HG03095 (cell line): Measurements from ENCODE around the gene ZNF787.
A peak's percentile ranks its signal among the peaks of the same experiment; 100 is the strongest.

ENCODE experiments used
- ATAC-seq: cut with Tn5 transposase; IDR thresholded peaks from one replicate; pipeline ENCODE4 v1.9.1; 2021; ENCODE audit warnings: moderate library complexity; ENCODE audit not compliant: unreplicated experiment

ZNF787 gene

DNA sequence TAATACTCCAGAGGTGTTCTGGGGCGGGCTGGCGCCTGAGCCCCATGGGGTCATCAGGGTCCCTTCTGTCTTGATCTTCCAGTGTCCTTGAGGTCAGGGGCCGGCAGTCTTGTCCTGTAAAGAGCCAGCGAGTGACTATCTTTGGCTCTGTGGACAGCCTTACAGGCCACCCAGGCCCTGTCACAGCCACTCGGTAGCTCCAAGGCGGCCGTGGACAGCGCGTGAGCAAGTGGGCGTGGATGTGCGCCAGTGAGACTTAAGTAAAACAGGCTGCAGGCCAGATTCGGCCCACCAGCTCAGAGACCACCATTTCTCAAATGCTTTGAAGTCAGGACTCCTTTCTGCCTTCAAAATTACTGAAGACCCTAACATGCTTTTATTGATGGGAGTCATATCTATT is 23.7 kb upstream of the ZNF787 start:
- ATAC-seq, result no peak

GRCh38 chr19:56144376-56144775 is 23.3 kb upstream of the ZNF787 start:
- ATAC-seq, result no peak

- ATAC-seq, result no peak
Measured at GRCh38 chr19:56142897-56143434, 21.9 kb upstream of the ZNF787 start.

DNA sequence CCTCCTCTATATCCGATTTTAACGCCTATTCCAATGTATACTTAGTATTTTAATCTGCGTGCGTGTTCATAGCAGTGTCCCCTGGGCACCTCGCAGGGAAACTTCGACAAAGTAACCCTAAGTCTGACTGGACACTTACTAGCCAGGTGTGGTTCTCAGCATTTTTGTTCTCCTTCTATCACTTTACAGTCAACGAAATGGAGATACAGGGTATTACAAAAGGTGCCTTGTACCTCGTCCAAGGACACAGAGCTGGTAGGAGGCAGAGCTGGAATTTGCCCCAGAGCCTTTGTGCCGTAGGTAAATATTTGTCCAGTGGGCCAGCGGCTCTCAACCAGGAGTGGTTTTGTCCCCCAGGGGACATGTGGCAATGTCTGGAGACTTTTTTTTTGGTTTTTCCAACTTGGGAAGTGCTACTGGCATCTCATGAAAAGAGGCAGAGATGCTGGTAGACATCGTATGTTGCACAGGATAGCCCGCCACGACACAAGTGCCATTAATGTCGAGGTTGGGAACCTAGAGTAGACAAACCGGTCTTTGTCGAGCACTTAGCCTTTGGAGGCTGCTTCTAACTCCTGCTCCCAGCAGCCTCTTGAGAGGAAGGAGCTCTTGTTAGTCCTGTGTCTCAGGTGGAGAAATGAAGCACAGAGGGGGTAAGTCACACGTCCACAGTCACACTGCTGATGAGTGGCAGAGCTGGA is 21.1 kb upstream of the ZNF787 start:
- no peak for ATAC-seq

DNA sequence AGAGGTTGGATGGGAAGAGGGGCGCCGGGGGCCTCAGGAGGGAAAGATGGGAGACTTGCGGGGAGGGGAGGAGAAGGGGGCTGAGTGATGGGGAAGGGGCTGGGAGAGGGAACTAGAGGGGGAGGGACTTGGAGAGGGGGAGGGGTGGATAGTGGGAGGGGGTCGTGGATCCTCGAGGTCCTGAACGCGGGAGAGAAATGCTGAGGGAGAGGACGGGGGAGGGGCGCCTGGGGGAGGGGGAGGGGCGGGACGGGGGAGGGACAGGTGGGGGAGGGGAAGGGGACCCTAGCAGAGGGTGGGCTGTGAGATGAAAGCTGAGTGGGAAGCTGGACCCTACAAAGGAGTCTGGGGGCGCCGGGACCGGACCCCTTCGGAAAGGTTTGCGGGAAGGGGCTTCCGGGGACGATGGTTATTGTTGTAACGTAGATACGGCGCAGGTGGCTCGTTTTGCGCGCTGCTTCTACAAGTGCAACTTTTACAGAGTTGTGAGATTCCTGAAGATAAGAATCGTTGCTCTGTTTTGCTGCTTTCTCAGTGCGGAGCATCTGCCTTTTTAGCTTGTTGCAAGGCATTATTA is 20.4 kb upstream of the ZNF787 start:
- ATAC-seq, result no peak

- peak; percentile 89 for ATAC-seq
Measured at GRCh38 chr19:56140583-56141416, 19.7 kb upstream of the ZNF787 start, which contains the start of gene ZNF444. Gene ZNF444 (plus strand): TSS chr19:56141287. CDS start chr19:56146912, 5,625 bp downstream.

DNA sequence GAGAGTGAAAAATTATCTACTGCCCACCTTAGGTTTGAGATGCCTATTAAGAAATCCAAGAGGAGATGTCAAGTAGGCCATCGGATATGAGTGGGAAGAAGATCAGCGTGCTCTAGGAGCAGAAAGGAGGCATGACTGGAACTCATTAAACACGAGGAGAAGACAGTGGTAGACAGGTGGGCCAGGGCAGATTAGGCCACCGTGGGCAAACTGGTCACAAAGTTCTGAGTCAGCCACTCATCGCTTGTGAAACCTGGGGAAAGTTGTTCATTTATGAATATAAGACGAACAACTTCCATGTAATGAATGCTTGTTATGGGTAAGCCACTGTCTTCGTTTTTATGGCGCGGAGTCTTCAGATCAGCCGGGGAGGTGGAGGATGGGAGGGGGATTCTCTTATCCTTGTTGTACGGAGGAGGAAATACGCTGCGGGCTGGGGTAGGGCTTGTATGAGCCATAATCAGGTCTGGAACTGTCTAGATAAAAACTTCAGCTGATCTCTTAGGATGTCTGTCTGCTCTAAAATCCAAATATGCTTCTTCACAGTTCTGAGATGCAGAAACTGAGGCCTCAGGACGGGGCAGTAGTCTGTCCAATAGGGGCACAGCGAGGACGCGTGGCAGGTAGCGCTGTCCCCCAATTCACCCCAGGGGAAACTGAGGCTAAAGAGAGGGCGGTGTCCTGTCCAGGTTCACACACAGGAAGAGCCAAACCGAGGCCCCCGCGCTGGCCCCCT is 18.9 kb upstream of the ZNF787 start:
- no peak for ATAC-seq

DNA sequence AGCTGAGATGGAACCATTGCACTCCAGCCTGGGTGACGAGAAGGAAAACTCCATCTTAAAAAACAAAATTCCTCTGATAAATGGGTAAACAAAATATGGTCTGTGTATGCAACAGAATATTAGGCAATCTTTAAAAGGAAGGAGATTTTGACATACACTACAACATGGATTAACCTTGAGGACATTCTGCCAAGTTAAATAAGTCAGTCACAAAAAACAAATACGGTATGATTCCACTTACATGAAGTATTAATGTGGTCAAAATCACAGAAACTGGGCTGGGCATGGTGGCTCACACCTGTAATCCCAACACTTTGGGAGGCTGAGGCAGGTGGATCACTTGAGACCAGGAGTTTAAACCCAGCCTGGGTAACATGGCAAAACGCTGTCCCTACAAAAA is 17.0 kb upstream of the ZNF787 start:
- no peak for ATAC-seq

DNA sequence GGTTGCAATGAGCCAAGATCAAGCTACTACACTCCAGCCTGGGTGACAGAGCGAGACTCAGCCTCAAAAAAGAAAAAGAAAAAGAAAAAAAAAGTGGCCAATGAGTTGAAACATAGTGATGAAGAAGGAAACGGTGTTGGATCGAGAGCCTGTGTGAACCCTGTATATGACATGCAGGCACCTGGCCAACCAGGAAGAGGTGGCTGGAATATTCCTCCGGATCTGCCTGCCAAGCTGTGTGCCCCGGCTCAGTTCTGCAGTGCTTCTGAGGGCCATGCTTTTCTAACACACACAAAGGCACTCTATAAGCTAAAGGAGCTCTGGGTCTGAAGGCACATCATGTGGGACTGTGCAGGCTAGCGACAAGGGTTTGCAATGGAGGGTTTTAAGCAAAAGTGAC is 16.3 kb upstream of the ZNF787 start:
- no peak for ATAC-seq

- no peak for ATAC-seq
Measured at GRCh38 chr19:56136362-56136761, 15.3 kb upstream of the ZNF787 start.

GRCh38 chr19:56134654-56134921 is 13.5 kb upstream of the ZNF787 start:
- ATAC-seq, result no peak

GRCh38 chr19:56133858-56134653 is 13.0 kb upstream of the ZNF787 start:
- ATAC-seq, result no peak

- no peak for ATAC-seq
Measured at GRCh38 chr19:56132316-56132822, 11.3 kb upstream of the ZNF787 start.

GRCh38 chr19:56131651-56132050 is 10.6 kb upstream of the ZNF787 start:
- ATAC-seq, result no peak

- ATAC-seq, result no peak
Measured at GRCh38 chr19:56130006-56130405, 8.9 kb upstream of the ZNF787 start.

DNA sequence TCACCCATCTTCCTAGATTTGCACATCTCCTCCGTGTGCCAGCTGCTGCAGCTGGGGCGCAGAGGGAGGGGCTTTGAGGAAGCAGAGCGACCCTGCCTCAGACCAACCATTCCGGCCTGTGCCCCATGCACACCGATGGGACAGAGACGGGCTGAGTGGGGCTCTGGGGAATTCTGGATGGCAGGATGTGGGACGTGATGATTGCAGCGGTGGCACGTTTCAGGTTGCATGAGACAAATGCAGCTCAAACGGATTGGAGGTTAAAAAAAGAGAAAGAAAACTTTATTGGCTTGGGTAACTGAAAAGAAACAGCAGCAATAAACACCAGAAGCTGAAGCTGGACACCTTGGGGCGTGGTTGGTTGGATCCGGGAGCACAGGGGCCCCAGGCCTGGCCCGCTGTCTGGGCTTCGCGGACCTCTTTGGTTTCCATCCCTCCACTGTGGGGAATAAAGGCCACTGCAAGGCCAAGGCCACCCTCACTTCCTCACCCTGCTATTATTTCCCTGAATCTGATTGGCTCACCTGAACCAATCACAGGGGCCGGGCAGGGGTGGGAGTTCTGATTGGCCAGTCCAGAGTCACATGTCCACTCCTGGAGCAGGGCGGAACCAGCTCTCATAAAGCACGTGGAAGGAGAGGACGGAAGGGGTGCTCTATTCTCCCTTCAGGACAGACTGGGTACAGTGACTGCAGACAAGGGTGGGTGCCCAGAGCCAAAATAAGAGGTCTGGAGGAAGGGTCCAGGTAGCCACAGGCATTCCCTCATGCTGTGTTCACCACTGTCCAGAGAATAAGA is 6.1 kb upstream of the ZNF787 start:
- ATAC-seq, result no peak

DNA sequence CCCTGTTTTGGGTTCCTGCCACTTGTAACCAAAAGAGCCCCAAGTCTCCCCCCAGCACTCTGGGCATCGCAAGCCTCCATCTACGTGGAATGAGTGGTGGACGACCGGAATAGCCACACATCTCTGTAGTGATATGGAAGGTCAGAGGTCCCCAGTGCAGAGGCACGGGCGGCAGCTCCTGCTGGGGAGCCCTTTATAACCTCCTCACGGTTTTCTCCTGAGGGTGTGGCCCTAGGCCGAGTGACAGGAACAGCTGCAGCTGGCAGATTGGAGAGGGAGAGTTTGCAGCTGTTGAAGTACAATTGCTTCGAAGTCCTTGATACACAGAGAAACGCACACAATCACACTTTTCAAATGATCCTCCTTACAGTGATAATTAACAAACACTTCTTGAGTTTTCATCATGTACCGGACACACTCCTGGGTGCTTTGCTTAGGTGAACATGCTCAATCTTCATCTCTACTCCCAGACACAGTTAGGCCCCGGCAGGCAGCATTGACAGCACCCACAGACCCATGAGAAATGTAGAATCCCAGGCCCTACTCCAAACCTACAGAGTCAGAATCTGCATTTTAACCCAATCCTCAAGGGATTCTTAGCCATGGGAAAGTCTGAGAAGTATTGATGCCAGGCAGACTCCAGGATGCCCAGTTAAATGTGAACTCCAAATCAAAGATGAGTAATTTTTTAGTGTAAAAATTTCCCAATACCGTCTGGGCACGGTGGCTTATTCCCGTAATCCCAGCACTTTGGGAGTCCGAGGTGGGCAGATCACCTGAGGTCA is 4.9 kb upstream of the ZNF787 start:
- no peak for ATAC-seq

GRCh38 chr19:56124578-56124977 is 3.5 kb upstream of the ZNF787 start:
- no peak for ATAC-seq
